Measurements from ENCODE around the gene SUFU.

DNA sequence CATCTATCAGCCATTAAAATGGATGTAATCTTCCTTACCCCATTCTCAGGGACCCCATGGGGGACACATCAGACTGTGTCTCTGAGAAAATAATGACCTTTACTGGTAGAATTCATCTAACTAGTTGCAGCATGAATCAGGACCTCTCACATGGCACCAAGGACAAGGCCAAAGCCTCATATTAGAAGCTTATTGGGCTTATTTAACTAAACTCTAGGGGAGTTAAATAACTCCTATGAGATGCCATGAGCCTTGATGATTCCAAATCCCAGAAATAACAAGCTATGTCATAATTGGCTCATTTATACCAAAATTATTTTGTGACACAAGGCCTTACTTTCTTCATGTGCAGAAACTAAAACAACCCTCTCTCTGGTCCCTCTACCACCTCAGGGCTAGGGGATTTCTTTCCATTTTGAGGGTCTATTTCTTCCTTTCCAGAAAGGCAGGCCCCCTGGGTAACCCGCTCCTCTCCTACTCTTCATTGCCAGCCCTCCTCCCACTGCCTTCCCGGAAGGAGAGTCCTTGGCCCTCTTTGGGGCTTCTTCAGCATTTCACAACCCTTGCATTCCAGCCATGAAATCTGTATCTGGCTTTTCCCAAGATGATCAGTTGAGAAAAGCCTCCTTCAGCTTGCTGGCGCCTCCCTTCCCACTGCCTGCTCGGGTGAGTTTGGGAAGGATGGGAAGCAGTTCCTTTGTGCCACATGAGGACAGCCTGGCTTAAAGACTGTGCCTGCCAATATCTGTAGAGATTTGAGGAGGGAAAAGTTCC, 98.7 kb downstream of the SUFU start:
- TF ChIP-seq POLR2A (IDR thresholded peaks at IDR 0.05; ENCODE audit: low read depth, low read length) (no peak), POLR2AphosphoS5 (IDR thresholded peaks at IDR 0.05; ENCODE audit: low read depth, low read length) (no peak), TAF1 (IDR thresholded peaks at IDR 0.05; ENCODE audit: borderline replicate concordance, low read depth, low read length) (no peak)
